ENCODE measurements around the gene AKAP13. TPM values are rescaled to one million over a fixed set of nuclear protein-coding genes. Genes with fewer than 3 reads are reported as not detected.

Gene AKAP13
- polyA plus RNA-seq, 2 of the 4 experiments (the other 2 are of a cell fraction), result 20.4 to 28.8 TPM

DNA sequence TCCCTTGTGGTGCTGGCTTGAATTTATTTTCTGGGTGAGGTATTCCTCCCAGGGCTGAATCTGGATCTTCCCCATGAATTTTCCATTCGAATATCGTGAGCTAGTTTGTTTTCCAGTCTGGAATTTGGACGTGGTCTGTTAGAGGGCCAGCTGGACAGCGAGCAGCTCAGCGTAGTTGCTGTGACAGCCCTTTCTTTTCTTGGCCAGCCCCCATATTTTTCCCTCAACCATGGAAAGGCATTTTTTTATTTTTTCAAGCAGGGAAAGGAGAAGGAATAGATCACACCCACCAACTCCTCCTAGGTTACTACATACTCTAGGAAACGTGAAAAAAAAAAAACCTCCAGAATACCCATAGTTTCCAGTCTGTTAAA, 262.3 kb downstream of the AKAP13 start:
- Histone ChIP-seq H3K4me1 (peaks cover 8% of the 10 kb centered on the region; the same call in 2 of the 3 replicates), H3K9me3 (no peaks in the 10 kb centered on the region), H3K27ac (no peak overlapping the region), H3K4me3 (no peak overlapping the region), H3K4me2 (no peak overlapping the region)
- ChIA-PET POLR2A (no interaction called here), CTCF (interaction anchor here (0.6 to 1.2 kb wide), 3 partner anchors 23 to 317 kb away, joined by 3 to 4 read pairs (median 3); no protein-coding TSS in a partner anchor)
- TF ChIP-seq, protein P1, sequence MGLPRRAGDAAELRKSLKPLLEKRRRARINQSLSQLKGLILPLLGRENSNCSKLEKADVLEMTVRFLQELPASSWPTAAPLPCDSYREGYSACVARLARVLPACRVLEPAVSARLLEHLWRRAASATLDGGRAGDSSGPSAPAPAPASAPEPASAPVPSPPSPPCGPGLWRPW (IDR thresholded peaks at IDR 0.05), result no peak
- TF ChIP-seq FOSL2 (IDR thresholded peaks at IDR 0.05) (no peak), FOSL2 (CRISPR knock-in tag; IDR thresholded peaks at IDR 0.05) (no peak), SMC3 (IDR thresholded peaks at IDR 0.05) (no peak), EP300 (IDR thresholded peaks at IDR 0.05) (no peak), ZNF302 (CRISPR knock-in tag; IDR thresholded peaks at IDR 0.05) (no peak), RNF2 (IDR thresholded peaks at IDR 0.05; ENCODE audit: borderline replicate concordance, low read depth) (no peak), KDM1A (IDR thresholded peaks at IDR 0.05; ENCODE audit: low read depth) (no peak), JUN (IDR thresholded peaks at IDR 0.05) (no peak), RFX5 (IDR thresholded peaks at IDR 0.05) (no peak), RCOR1 (IDR thresholded peaks at IDR 0.05; ENCODE audit: low read depth, low read length) (no peak), CHD2 (IDR thresholded peaks at IDR 0.05; ENCODE audit: low read length, partially characterized antibody) (no peak)
- TF ChIP-seq, protein P2, sequence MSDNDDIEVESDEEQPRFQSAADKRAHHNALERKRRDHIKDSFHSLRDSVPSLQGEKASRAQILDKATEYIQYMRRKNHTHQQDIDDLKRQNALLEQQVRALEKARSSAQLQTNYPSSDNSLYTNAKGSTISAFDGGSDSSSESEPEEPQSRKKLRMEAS (IDR thresholded peaks at IDR 0.05), result no peak
- FAIRE-seq (no peak), ATAC-seq (no peak), DNase-seq (ENCODE audit: low read depth in 1 of 2, low spot score in 1 of 2) (no peak)
- 92% methylated on average over 6 of the region's 6 CpGs for WGBS (ENCODE audit: missing lambda C conversion rate)

DNA sequence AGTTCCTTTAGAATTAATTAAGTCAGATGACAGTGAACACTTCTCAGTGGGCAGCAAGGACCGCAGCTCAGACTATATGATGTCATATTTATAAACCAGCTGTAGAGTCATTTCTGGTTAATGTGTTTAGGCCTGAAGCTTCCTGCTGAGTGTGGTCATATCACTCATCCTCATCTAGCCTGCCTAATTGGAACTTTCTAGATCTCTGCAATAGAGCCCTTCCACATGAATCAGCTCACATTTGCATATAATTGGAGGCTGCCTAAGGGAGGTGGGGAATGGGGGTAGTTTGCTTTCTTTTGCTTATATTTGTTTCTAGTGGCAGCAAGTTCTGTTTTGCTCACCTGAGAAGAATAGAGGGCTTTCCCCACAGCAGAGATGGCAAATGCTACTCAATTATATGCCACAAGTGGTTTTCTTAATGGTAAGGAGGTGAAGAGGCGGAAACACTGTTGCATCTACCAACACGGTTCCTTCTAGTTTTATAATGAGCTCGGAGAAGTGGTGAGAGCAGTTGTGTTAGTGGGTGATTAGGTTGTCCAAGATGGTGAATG, 266.2 kb downstream of the AKAP13 start:
- WGBS (ENCODE audit: missing lambda C conversion rate), result 93% methylated on average over 4 of the region's 4 CpGs
- POLR2A ChIA-PET, result no interaction called here
- TF ChIP-seq, protein P3, sequence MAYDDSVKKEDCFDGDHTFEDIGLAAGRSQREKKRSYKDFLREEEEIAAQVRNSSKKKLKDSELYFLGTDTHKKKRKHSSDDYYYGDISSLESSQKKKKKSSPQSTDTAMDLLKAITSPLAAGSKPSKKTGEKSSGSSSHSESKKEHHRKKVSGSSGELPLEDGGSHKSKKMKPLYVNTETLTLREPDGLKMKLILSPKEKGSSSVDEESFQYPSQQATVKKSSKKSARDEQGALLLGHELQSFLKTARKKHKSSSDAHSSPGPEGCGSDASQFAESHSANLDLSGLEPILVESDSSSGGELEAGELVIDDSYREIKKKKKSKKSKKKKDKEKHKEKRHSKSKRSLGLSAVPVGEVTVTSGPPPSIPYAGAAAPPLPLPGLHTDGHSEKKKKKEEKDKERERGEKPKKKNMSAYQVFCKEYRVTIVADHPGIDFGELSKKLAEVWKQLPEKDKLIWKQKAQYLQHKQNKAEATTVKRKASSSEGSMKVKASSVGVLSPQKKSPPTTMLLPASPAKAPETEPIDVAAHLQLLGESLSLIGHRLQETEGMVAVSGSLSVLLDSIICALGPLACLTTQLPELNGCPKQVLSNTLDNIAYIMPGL (CRISPR knock-in tag; IDR thresholded peaks at IDR 0.05; ENCODE audit: borderline replicate concordance), result no peak
- TF ChIP-seq ESRRA (IDR thresholded peaks at IDR 0.05; ENCODE audit: borderline replicate concordance, low read length) (no peak), MAFK (IDR thresholded peaks at IDR 0.05; ENCODE audit: partially characterized antibody) (no peak)
- TF ChIP-seq, protein P4, sequence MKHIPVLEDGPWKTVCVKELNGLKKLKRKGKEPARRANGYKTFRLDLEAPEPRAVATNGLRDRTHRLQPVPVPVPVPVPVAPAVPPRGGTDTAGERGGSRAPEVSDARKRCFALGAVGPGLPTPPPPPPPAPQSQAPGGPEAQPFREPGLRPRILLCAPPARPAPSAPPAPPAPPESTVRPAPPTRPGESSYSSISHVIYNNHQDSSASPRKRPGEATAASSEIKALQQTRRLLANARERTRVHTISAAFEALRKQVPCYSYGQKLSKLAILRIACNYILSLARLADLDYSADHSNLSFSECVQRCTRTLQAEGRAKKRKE (CRISPR knock-in tag; IDR thresholded peaks at IDR 0.05; ENCODE audit: low read depth), result no peak
- no peak overlapping the region for H3K4me2 ChIP-seq
- peaks cover 14% of the 10 kb centered on the region; the same call in 2 of the 3 replicates for H3K4me1 ChIP-seq
- DNase-seq (ENCODE audit: low read depth in 1 of 2, low spot score in 1 of 2) (no peak), ATAC-seq (no peak), FAIRE-seq (no peak)
- H3K9me3 ChIP-seq, result no peaks in the 10 kb centered on the region
- H3K4me3 ChIP-seq, result no peak overlapping the region
- CTCF ChIA-PET, result interaction anchor here (0.8 to 2.1 kb wide), 3 partner anchors 11 to 194 kb away, joined by 3 to 14 read pairs (median 3); no protein-coding TSS in a partner anchor
- H3K27ac ChIP-seq, result no peak overlapping the region

DNA sequence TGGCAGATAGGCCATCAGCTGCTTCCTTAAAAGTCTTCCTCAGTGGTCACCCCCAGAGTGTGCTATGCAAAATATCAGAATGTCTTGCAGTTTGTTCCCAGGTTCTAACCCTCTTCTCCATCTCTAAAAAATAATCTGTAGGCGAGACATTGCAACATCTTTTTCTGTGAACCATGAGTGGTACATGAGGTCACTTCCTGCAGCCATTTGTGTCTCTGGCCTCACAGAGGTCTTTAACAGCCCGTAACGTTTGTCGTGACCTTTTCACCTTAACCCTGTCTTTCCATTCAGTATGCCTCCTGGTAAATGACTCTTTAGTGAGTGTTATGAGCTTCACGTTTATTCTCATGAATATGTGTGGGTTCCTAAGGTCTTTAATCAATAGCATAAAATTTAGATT, 269.0 kb downstream of the AKAP13 start:
- ChIA-PET CTCF (interaction anchor here (0.6 to 1.0 kb wide), 3 partner anchors 12 to 63 kb away, joined by 3 to 5 read pairs (median 3); no protein-coding TSS in a partner anchor), POLR2A (no interaction called here)
- peak in 1 of 2 experiments; percentile 36 for DNase-seq (ENCODE audit: low read depth in 1 of 2, low spot score in 1 of 2)
- no peak for FAIRE-seq
- WGBS (ENCODE audit: missing lambda C conversion rate), result 46% methylated on average over 5 of the region's 5 CpGs
- H3K4me1 ChIP-seq, result peaks cover 14% of the 10 kb centered on the region; the same call in 2 of the 3 replicates
- no peak overlapping the region for H3K4me3 ChIP-seq
- 0 out of 3 replicates have a peak overlapping the region, but pooled peaks have one; percentile 6 for H3K4me2 ChIP-seq
- TF ChIP-seq POLR2AphosphoS2 (conservative IDR thresholded peaks at IDR 0.05; ENCODE audit: low read length), result no peak
- peak in 1 of 2 experiments; percentile 65; a peak in 2 of 4 replicates for TF ChIP-seq CEBPB (IDR thresholded peaks at IDR 0.05)
- no peaks in the 10 kb centered on the region for H3K9me3 ChIP-seq
- peak in 1 of 2 experiments; percentile 67; a peak in 3 of 6 replicates for ATAC-seq
- H3K27ac ChIP-seq, result peak overlapping the region in 1 of 2 experiments; percentile 46; a peak in 2 of 6 replicates
